Embryonic facial prominence (tissue), 1 donor: ENCODE measurements around the gene GULP1.
"Not testable (repeated sequence)": the region's sequence is repeated elsewhere in the genome, so short reads cannot be mapped to it uniquely, and the experiment has no call there.

ENCODE experiments used
- DNase-seq: peaks from one replicate; pipeline ENCODE4 v3.0.0-alpha.2; 2016; ENCODE audit errors: extremely low spot score

GULP1 gene

DNA sequence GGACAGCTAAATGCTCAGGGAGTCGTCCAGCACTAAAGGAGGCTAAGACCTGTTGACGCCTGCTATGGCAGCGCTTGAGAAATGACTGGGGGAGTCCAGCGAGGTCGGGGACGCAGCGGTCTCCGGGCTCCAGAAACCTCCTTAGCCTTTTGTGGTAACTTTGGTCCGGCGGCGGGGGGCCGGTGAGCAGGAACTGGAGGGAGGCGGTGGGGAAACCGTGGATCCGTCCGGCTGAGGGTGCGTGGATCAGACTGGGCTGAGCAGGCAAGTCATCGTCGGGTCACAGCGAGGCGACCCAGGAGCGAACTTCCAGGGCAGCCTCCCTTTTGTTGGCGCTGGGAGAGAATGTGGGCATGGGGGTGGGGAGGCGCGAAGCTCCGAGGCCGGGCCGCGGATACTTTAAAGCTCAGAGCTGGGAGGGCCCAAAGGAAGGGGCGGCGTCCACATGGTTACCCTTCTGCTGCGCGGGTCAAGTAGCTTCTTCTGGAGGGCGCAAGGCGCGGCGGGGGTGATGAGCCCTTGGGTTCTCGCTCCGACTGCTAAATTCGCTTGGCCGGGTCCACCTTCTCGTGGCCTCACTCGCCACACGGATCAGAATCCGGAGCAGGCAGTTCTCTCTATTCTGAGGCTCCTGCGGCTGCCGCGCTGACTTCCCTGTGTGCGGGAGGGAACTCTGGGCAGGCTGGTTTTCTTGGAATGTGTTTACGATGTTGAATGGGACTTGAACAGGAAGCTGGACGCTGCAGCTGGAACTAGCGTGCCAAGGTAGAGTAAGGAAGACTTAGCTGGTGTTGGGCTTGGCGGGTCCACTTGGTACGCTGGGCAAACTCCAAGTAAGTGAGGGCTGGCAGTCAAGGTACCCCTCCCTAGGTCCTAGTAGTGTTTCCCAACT is 920 bp downstream of the GULP1 start:
- DNase-seq, result peak; percentile 18

DNA sequence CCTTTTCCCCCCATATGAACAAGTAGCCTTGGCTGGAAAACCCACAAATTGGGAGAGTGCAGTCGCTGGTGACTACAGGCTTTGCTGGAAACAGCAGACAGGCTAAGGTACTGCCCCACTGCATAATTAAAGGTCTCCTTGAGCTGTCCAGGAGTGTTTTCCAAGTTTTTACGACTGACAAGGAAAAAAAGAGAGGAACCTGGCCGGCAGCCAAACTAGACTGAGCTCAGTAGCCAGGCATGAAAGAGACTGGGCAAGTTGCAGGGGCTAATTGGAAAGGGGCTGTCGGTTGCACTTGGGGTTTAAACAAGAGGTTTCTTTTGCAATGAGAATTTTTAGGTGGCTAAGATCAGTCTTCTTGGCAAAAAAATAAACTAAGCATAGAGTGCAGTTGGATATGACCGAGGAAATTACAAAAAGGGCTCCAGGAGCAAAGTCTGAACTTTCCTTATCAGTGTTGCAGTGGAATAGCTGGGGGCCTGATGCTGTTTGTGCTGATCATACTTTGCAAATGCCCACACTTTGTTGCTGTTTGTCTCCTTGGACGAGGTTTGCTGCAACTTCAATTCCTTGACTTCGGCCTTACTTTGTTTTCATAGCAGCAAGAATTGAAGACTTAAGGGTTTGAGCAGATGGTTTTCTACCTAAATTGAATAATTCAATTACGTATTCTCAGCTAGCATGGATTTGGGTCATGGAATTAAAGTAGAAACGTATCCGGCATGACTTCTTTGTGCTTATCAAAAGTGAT is 2.1 kb downstream of the GULP1 start:
- no peak for DNase-seq

DNA sequence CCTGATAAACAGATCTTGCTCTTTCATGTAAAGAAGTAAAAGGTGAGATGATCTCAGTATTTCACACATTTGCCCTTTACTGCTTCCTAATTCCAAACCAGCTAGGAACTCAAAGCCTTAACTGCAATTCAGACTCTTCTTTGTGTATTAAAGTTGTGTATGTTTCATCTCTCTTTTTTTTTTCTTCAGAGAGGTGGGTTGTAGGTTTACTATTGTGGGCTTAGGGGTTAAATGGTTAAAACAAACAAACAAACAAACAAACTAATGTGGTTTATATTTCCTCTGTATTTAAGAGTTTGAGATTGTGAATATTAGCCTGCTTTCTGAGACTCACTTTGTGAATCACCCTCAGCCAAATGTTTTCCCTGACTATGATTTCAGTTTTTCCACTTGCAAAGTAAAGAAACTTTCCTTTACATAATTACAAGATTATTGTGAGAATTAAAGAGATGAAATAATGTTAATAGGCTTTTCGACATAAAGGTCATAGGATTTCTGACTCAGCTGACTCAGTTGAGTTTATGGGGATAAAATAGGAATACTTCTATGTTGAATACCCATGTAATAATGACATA is 2.8 kb downstream of the GULP1 start:
- no peak for DNase-seq

DNA sequence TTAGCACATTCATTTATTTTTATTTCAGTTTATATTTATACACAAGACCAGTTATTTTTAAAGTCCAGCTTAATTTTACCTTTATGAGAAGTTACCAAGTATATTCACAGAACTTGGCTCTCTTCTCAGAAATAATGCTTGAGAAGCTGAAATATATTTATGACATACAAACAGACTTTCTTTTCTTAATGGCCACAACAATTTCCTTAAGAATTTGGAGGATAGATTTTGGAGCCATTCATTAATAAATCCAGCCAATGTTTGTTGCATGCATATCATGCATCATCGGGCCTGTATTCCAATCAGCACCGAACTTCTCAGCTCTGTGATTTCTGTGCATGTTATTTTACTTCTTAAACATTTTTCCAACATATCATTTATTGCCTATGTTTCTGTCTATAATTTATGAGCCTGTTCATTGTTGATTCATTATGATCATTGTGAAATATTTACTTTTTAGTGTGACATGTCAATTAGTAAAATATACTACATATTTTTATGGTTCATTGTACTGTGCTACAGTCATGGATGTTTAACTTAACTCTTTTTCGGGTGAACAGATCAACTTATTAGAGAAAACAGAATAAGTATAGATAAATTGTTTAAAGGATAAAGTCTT is 3.5 kb downstream of the GULP1 start:
- no peak for DNase-seq

DNA sequence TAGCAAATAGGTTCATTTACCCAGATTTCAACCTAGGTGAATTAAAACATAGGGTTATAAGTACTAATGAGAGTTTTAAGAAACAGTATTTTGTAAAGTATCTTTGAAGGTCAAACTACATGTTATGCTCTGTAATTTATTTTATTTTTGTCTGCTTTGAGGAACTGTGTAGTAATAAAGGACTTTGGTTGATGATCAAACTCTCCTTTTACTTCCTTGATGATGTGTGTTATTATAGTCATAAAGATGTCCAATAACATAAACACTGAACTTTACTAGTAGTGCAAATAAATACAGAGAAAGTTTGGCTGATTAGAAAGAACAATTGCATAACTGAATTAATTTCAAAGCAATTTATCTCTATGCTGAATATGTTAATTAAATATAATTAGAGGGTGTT is 6.3 kb downstream of the GULP1 start:
- no peak for DNase-seq

DNA sequence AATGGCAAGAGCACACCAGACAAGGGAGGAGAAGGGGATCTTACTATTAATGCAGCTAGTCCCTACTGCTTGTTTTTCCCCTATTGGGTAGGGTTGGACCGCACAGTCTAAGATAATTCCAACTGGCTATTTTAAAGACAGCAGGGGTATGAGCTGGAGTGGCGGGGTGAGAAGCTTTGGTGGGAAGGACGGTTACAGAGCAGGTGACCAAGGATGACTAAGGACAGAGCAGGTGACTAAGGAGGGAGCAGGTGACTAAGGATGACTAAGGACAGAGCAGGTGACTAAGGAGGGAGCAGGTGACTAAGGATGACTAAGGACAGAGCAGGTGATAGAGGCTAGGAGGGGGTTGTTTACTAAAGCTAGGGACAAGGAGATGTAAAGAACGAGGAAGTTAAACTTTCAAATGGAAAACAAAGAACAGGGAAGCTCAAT is 7.3 kb downstream of the GULP1 start:
- not testable (repeated sequence) for DNase-seq

DNA sequence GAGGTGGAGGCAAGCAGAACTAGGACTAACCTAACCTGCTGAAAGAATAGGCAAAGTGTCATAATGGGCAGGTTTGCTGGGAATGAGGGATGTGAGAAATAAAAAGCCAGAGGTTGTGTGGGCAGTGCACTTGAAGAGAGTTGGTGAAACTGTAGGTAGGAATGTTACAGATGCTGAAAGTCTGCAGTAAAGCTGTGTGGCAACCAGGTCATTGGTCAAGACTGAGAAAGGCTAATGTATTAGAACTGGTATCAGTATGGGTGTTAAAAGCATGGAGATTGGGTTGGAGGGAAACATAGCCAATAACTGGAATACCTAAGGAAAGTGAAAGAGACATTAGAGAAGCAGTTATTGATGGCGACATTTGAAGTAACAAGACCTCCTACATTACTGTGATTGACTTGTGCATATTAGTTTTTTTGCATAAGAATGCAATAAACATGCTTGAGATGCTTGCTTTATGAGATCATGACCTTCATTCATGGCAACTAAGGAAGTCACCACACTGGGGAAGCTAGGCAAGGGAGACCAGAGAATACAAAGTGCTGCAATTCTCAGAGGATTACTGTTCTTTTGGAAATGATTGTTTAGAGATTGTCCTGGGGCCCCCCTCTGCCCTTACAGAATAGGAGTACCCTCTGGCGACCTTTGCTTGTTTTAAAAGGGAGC is 11.8 kb downstream of the GULP1 start:
- no peak for DNase-seq

DNA sequence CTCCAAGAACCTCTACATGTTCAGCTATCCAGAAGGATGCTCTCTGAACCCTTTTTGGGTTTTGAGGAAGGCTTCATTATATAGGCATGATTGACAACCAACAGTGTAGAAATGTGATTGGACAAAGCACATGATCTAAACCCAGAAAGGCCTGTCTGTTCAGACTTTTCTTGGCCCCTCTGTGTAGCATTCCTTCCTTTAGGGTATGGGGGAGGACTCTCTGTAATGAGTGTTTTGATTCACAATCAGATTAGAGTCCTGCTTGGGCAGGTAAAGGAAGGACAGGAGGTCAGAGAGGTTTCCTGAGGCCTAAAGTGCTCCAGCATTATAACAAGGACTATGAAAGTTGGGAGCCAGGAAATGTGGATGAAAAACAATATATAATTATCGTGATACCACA is 13.6 kb downstream of the GULP1 start:
- no peak for DNase-seq

DNA sequence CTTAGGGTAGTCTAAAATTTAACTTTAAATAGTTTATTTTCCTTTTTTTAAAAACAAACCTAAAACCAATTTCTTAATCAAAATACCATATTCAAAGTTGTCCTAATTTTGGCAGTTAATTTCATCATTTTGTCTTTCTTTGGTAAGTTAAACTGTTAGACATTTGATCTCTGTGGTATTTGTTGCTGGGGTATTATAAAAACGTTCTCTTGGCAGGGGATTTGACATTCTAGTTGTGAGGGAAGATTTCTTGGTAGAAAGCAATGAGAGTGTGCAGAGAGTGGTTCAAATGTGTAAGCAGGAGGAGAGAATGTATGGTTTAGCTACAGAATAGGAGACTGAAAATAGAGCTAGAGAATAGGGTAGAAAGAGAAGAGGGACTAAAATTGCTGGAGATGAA is 14.6 kb downstream of the GULP1 start:
- no peak for DNase-seq

DNA sequence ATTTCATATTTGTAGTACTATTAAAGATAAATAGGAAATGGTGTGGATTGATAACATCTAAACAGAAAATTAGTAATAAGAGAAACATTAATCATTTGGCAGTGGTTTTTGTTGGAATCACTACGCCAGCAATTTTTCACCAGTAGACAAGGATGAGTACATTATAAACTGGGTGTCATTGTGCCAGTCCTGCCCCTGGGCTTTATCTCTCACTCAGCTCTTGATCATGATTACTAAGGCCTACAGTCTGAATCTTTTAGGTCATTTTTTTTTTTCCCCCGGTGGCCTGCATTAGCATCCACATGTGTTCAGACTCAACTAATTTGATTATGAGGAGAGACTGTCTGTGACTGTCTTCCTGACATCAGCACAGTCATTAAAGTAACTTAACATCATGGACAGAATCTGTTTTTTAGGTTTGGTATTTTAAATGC is 16.2 kb downstream of the GULP1 start:
- DNase-seq, result no peak

DNA sequence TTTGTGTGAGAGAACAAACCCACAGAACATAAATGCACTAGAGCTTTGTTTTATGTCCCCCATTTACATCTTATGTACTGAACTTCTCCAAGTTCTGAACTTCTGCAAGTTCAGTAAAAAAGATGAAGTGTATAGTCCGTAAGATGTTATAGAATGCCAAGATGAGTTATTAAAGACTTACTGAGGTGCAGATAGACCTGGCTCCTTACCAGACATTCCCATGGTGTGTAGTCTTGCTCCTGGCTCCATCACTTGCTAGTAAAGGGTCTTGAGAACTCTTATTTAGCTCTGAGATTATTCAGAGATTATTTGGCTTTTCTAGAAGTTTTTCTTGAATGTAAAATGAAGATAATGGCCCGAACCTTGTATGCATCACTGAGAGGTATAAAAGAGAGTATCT is 16.8 kb downstream of the GULP1 start:
- no peak for DNase-seq

DNA sequence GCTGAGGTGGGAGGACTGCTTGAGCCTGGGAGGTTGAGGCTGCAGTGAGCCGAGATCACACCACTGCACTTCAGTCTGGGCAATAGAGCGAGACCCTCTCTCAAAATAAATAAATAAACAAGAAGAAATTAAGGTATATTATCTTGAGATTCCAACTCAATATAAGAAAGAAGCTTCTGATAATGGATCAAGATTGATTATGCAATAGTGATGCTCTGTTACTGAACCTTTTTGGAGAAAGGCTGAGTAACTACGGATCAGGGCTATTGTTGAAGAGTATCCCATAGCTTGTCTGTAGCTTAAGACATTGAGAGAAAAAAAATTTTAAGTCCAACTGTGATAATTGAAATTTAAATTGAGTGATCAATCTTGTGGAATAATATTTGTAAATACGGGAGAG is 17.7 kb downstream of the GULP1 start:
- DNase-seq, result no peak

DNA sequence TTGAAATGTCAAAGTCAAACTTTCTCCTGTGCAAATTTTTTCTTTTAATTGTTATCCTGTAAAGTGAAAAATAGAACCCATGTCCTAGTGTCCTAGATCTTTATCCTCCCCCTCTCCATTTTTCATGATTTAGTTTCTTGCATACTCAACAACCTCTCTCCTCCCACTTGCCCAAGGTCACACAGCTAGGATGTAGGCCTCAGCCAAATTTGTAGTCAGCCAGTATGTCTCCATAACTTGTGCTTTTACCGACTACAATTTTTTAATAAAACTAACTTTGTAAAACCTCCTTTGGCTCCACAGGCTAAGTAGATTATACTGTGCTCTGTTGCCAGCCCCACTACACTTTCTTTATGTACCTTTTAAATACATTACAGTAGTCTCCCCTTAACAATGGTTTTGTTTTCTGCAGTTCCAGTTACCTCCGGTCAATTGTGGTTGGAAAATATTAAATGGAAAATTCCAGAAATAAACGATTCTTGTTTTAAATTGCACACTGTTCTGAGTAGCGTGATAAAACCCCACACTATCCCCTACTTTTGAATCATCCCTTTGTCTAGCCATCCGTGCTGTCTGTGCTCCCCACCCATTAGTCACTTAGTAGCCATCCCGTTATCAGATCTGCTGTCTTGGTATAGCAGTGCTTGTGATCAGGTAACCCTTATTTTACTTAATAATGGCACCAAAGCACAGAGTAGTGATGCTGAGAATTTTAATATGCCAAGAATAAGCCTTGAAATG is 22.8 kb downstream of the GULP1 start:
- DNase-seq, result no peak

DNA sequence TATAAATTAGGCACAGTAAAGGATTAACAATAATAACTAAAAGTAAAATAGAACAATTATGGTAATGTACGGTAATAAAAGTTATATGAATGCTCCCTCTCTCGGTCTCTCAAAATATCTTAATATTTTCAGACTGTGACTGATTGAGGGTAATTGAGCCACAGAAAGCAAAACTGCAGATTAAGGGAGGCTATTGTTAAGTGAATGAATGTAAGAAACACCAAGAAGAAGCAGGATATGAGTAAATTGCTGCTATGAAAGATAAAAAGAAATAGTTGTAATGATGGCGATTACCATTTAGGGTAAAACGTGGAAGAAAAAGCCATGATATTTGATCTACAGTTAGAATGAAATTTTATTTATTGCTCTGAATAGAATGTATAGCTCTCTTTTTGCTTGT is 24.1 kb downstream of the GULP1 start:
- DNase-seq, result no peak

DNA sequence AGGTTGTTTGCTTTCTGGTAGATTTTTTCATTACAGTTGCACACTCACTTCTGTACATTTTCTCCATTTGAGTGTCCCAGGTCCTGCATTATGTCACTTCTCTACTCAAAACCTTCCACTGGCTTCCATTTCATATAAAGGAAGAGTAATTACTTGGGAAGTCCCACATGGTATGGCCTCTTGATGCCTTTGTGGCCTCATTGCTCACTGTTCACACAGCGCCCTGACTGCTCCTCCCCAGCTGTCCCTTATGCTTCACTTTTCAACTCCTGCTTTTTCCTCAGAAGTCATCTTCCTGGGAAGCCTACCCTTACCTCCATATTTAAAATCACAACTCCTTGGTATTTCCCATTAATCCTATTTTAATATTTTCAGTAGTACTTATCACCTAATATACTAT is 24.7 kb downstream of the GULP1 start:
- no peak for DNase-seq

DNA sequence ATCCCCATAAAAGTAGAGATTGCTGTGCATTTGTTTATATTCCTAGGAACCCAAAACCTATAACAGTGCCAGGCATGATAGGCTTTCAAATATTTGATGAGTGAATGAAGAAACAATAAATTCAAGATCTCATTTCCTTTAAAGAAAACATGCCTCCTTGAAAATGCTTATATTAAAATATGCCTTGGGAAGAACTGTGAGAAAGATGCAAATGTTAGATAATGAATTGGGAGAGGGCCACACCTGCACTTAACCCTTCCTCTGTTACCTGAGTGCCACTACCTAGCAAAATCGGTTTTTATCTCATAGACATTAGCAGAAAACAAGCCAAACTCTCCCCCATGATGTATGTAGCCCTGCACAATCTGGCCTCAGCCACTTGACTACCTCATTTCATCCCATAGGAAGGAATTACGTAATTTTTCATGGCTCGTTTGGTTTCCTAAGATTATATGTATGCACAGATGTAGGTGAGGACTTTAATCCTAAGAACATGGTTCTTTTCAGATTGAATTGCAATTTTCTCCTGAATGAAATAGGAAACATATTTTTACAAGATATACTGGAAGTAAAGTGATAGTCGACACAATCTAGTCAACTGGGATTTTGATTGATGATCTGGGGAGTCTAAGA is 25.2 kb downstream of the GULP1 start:
- DNase-seq, result no peak

DNA sequence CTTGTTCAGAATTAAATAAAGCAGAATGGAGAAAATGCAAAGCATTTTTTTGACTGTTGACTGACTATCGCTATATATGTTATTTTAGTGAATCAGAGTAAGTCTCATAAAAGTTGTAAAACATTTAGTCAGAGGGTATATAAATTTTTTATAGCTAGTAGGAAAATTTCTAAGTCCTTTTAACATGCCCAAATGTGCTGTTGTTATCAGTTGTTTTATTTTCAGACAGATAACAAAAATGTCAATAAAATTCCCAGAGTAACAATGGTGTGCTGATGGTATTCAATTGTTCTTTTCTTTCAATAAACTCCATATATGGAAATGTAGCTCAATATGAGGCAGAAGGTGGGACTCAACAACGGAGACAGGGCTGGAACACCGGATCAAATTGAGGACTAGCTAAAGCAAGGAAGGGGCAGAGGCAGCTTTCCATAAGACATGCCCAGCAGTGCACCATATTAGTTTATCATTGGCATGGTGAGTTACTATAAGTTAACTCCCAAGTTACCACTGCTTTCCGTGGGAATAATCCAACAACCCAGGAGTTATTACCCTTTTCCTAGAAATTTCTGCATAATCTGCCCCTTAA is 26.6 kb downstream of the GULP1 start:
- no peak for DNase-seq

DNA sequence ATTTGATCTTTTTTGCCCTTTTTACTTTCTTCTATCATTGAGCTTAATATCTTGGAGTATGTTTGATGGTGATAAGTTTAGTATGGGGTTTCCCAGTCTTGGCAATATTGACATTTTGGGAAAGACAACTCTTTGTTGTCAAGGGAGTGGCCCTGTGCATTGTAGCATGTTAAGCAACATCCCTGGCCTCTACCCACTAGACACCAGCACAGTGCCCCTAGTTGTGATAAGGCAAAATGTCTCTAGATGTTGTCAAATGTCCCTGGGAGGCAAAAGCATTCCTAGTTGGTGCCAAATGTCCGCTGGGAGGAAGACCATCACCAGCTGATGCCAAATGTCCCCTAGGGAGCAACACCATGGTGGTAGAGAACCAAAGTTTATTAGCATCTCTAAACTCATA is 28.2 kb downstream of the GULP1 start:
- no peak for DNase-seq

DNA sequence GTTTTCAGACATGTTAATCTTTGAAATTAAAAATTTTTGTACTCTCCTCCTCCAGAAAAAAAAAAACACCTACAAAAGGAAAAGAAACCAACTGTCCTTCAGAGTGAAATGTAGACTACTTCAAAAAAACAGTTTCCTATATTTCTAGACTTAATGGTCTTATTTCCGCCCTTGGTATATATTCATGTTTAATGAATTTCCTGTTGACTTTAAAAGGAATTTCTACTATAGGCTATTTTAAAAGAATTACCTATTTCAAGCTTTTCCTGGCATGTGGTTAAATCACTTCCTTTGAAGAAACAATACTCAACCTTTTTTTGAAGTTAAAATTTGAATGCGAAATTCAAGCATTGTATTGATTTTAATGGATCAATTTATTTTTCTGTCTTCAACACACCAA is 29.2 kb downstream of the GULP1 start:
- DNase-seq, result no peak
